PC-3 (cell line): ENCODE measurements around the gene TCFL5.

Experiments used
- EZH2phosphoT487 ChIP-seq: fragments of 300-600 bp; sonication (generic); IDR thresholded peaks from 2 replicates; pipeline ENCODE4 v1.6.1; 2018; ENCODE audit warnings: mild to moderate bottlenecking, antibody characterized with exemption, low read length, borderline replicate concordance
- TF ChIP-seq, protein P1 (sequence below): fragments of 300-600 bp; sonication (generic); conservative IDR thresholded peaks from 2 replicates; pipeline ENCODE4 v1.5.1; 2017; ENCODE audit warnings: antibody characterized with exemption, low read depth, mild to moderate bottlenecking, low read length

DNA sequence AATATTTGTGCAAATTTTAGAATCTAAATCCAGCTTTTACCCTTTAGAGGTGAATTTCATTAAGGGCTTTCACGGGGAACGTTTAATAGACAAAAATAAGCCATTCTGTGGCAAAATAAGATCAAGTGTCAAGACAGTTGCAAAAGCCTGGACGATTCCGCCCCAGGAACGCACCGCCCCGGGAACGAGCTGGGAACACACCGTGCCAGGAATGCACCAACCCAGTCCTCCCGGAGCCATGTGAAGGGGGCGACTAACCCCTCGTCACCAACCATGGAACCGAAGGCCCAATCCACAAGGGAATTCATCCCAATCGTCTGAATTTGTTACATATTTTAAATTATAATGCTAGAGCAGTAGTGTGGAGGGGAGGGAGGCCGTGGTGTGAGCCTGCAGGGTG lies 20.8 kb upstream of the TCFL5 start:
- no peak for TF ChIP-seq EZH2phosphoT487
- TF ChIP-seq, protein P1, sequence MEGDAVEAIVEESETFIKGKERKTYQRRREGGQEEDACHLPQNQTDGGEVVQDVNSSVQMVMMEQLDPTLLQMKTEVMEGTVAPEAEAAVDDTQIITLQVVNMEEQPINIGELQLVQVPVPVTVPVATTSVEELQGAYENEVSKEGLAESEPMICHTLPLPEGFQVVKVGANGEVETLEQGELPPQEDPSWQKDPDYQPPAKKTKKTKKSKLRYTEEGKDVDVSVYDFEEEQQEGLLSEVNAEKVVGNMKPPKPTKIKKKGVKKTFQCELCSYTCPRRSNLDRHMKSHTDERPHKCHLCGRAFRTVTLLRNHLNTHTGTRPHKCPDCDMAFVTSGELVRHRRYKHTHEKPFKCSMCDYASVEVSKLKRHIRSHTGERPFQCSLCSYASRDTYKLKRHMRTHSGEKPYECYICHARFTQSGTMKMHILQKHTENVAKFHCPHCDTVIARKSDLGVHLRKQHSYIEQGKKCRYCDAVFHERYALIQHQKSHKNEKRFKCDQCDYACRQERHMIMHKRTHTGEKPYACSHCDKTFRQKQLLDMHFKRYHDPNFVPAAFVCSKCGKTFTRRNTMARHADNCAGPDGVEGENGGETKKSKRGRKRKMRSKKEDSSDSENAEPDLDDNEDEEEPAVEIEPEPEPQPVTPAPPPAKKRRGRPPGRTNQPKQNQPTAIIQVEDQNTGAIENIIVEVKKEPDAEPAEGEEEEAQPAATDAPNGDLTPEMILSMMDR, result no peak
